Erythroblast (primary cell): ENCODE measurements around the gene NFIX.

ENCODE experiments used
- GATA1 ChIP-seq: IDR thresholded peaks from 2 replicates; pipeline ENCODE4 v1.6.1; 2011; ENCODE audit warnings: low read depth, mild to moderate bottlenecking, control low read depth, low read length, moderate library complexity
- POLR2A ChIP-seq: IDR thresholded peaks from 2 replicates; pipeline ENCODE4 v1.6.1; 2011; ENCODE audit warnings: mild to moderate bottlenecking, low read length

DNA sequence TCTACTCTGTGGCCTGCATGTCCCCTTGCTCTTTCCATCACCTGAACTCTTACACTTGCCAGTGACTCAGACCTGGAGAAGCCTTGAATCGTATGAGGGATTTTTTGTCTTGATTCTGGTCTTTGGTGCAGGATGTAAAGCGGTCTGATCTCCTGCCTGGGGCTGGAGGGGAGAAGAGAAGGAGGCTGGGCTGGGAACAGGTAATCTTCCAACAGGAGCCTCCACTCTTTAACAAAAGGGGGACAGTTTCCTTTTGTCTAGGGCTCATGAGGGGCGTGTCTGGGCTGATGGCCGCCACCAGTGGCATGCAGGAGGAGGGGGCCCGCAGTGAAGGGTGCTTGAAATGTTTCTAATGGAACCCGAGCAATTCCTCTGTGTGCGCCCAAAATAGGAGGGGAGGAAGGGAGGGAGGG, 24.7 kb downstream of the NFIX start:
- TF ChIP-seq POLR2A = no peak
- TF ChIP-seq GATA1 = no peak
